Stimulated activated effector memory CD8-positive, alpha-beta T cell treated with anti-CD3 and anti-CD28 coated beads, Interleukin-12 subunit alpha, Interleukin-12 subunit beta, amount 100 ng/mL, for 72 hours (primary cell): ENCODE measurements around the gene VPS26B.

Experiments
- ATAC-seq: fragments of 150-1000 bp; cut with Tn5 transposase; 2 replicates; pipeline ENCODE4 v1.10.0; 2021
- DNase-seq, 2 donors: peaks; one replicate each; pipeline ENCODE4 v3.0.0; 2021 to 2022; ENCODE audit warnings: low spot score in 2 of 2
- H3K27ac Mint-ChIP-seq: one replicate; pipeline ENCODE4 v1.8.0; 2022; ENCODE audit warnings: mild to moderate bottlenecking, mixed read lengths
- H3K36me3 Mint-ChIP-seq: one replicate; pipeline ENCODE4 v1.8.0; 2022; ENCODE audit warnings: mild to moderate bottlenecking, mixed read lengths
- H3K4me1 Mint-ChIP-seq: one replicate; pipeline ENCODE4 v1.8.0; 2022; ENCODE audit warnings: mixed read lengths
- H3K4me3 Mint-ChIP-seq: one replicate; pipeline ENCODE4 v1.8.0; 2022; ENCODE audit warnings: mild to moderate bottlenecking, mixed read lengths
- H3K9me3 Mint-ChIP-seq: one replicate; pipeline ENCODE4 v1.8.0; 2022; ENCODE audit warnings: mixed read lengths

The VPS26B gene

GRCh38 chr11:134224710-134225664 lies 516 bp downstream of the VPS26B start:
- DNase-seq (peak; percentile 40 to 80), ATAC-seq (peak; percentile 48)
- Mint-ChIP-seq H3K36me3 (peaks cover 56% of the 10 kb centered on the region), H3K9me3 (no peaks in the 10 kb centered on the region), H3K4me3 (peak overlapping the region; percentile 95), H3K4me1 (peaks cover 64% of the 10 kb centered on the region), H3K27ac (peak overlapping the region; percentile 97)

GRCh38 chr11:134226806-134227325 lies 2.4 kb downstream of the VPS26B start:
- H3K36me3 Mint-ChIP-seq, result peaks cover 38% of the 10 kb centered on the region
- no peak for DNase-seq
- ATAC-seq, result no peak
- peak overlapping the region; percentile 95 for H3K4me3 Mint-ChIP-seq
- no peaks in the 10 kb centered on the region for H3K9me3 Mint-ChIP-seq
- H3K4me1 Mint-ChIP-seq, result peaks cover 78% of the 10 kb centered on the region
- H3K27ac Mint-ChIP-seq, result no peak overlapping the region

GRCh38 chr11:134228625-134229024 lies 4.2 kb downstream of the VPS26B start:
- DNase-seq (peak in 1 of 2 donors; percentile 59), ATAC-seq (peak; percentile 67)
- no peak overlapping the region for H3K27ac Mint-ChIP-seq
- peaks cover 74% of the 10 kb centered on the region for H3K4me1 Mint-ChIP-seq
- H3K4me3 Mint-ChIP-seq, result peak overlapping the region; percentile 39
- H3K9me3 Mint-ChIP-seq, result no peaks in the 10 kb centered on the region
- H3K36me3 Mint-ChIP-seq, result peaks cover 20% of the 10 kb centered on the region

GRCh38 chr11:134229126-134229790 lies 4.8 kb downstream of the VPS26B start:
- Mint-ChIP-seq H3K36me3 (peaks cover 14% of the 10 kb centered on the region), H3K4me3 (peak overlapping the region; percentile 39), H3K4me1 (peaks cover 74% of the 10 kb centered on the region), H3K27ac (peak overlapping the region; percentile 70), H3K9me3 (no peaks in the 10 kb centered on the region)
- ATAC-seq, result no peak
- DNase-seq, result no peak

GRCh38 chr11:134230339-134230738 lies 5.9 kb downstream of the VPS26B start:
- DNase-seq (no peak), ATAC-seq (no peak)
- peaks cover 70% of the 10 kb centered on the region for H3K4me1 Mint-ChIP-seq
- no peak overlapping the region for H3K27ac Mint-ChIP-seq
- H3K36me3 Mint-ChIP-seq, result peaks cover 20% of the 10 kb centered on the region
- no peaks in the 10 kb centered on the region for H3K9me3 Mint-ChIP-seq
- peak overlapping the region; percentile 39 for H3K4me3 Mint-ChIP-seq

GRCh38 chr11:134231958-134232659 lies 7.6 kb downstream of the VPS26B start:
- Mint-ChIP-seq H3K4me3 (no peak overlapping the region), H3K9me3 (no peaks in the 10 kb centered on the region), H3K36me3 (peaks cover 30% of the 10 kb centered on the region), H3K27ac (no peak overlapping the region), H3K4me1 (peaks cover 55% of the 10 kb centered on the region)
- no peak for DNase-seq
- no peak for ATAC-seq

- ATAC-seq (no peak), DNase-seq (no peak)
- Mint-ChIP-seq H3K27ac (no peak overlapping the region), H3K4me3 (no peak overlapping the region), H3K4me1 (peaks cover 49% of the 10 kb centered on the region), H3K9me3 (no peaks in the 10 kb centered on the region), H3K36me3 (peaks cover 43% of the 10 kb centered on the region)
These were observed 9.3 kb downstream of the VPS26B start for GRCh38 chr11:134233729-134234179.

GRCh38 chr11:134235399-134235798 lies 10.9 kb downstream of the VPS26B start:
- peaks cover 33% of the 10 kb centered on the region for H3K4me1 Mint-ChIP-seq
- H3K9me3 Mint-ChIP-seq, result no peaks in the 10 kb centered on the region
- DNase-seq (no peak), ATAC-seq (no peak)
- H3K4me3 Mint-ChIP-seq, result no peak overlapping the region
- H3K36me3 Mint-ChIP-seq, result peaks cover 51% of the 10 kb centered on the region
- H3K27ac Mint-ChIP-seq, result no peak overlapping the region

- peak overlapping the region; percentile 1 for H3K27ac Mint-ChIP-seq
- no peak for ATAC-seq
These were observed 12.5 kb downstream of the VPS26B start for GRCh38 chr11:134236834-134237556.

GRCh38 chr11:134237557-134237922 lies 13.1 kb downstream of the VPS26B start:
- Mint-ChIP-seq H3K36me3 (peaks cover 59% of the 10 kb centered on the region), H3K4me1 (peaks cover 16% of the 10 kb centered on the region), H3K27ac (peak overlapping the region; percentile 1), H3K9me3 (no peaks in the 10 kb centered on the region), H3K4me3 (no peak overlapping the region)
- ATAC-seq (no peak), DNase-seq (no peak)

More at GRCh38 chr11:134236834-134237556, 12.5 kb downstream of the VPS26B start:
- no peak overlapping the region for H3K4me3 Mint-ChIP-seq
- peaks cover 22% of the 10 kb centered on the region for H3K4me1 Mint-ChIP-seq
- no peaks in the 10 kb centered on the region for H3K9me3 Mint-ChIP-seq
- peaks cover 54% of the 10 kb centered on the region for H3K36me3 Mint-ChIP-seq
- no peak for DNase-seq

- H3K4me3 Mint-ChIP-seq, result no peak overlapping the region
- peaks cover 11% of the 10 kb centered on the region for H3K4me1 Mint-ChIP-seq
- ATAC-seq (no peak), DNase-seq (no peak)
- peaks cover 74% of the 10 kb centered on the region for H3K36me3 Mint-ChIP-seq
- no peaks in the 10 kb centered on the region for H3K9me3 Mint-ChIP-seq
- no peak overlapping the region for H3K27ac Mint-ChIP-seq
These were observed 14.5 kb downstream of the VPS26B start for GRCh38 chr11:134238956-134239355.

GRCh38 chr11:134240592-134240991 lies 16.1 kb downstream of the VPS26B start:
- Mint-ChIP-seq H3K4me1 (peaks cover 11% of the 10 kb centered on the region), H3K4me3 (no peak overlapping the region), H3K27ac (no peak overlapping the region), H3K9me3 (no peaks in the 10 kb centered on the region), H3K36me3 (peaks cover 79% of the 10 kb centered on the region)
- no peak for ATAC-seq
- no peak for DNase-seq

- H3K9me3 Mint-ChIP-seq, result no peaks in the 10 kb centered on the region
- H3K4me1 Mint-ChIP-seq, result peaks cover 6% of the 10 kb centered on the region
- H3K4me3 Mint-ChIP-seq, result no peak overlapping the region
- peaks cover 77% of the 10 kb centered on the region for H3K36me3 Mint-ChIP-seq
- no peak for ATAC-seq
- no peak for DNase-seq
- H3K27ac Mint-ChIP-seq, result peak overlapping the region; percentile 76
These were observed 17.9 kb downstream of the VPS26B start for GRCh38 chr11:134242376-134242775.

- H3K36me3 Mint-ChIP-seq, result peaks cover 81% of the 10 kb centered on the region
- no peak for DNase-seq
- peak overlapping the region; percentile 76 for H3K27ac Mint-ChIP-seq
- ATAC-seq, result no peak
- H3K9me3 Mint-ChIP-seq, result no peaks in the 10 kb centered on the region
- H3K4me3 Mint-ChIP-seq, result no peak overlapping the region
- peaks cover 13% of the 10 kb centered on the region for H3K4me1 Mint-ChIP-seq
These were observed 19.4 kb downstream of the VPS26B start for GRCh38 chr11:134243913-134244312.
